CD14-positive monocyte (primary cell): ENCODE data around the gene PDE7B. TPM values are rescaled to one million over a fixed set of nuclear protein-coding genes. Genes with fewer than 3 reads are reported as not detected.

Experiments used
- DNase-seq, 3 donors: peaks; one replicate each; pipeline ENCODE4 v3.0.0-alpha.2; 2011 to 2022
- H2AFZ ChIP-seq: 2 replicates; pipeline ENCODE4 v1.6.0; 2012; ENCODE audit warnings: mild to moderate bottlenecking, low read depth, low read length, inconsistent platforms; ENCODE audit not compliant: insufficient read depth, poor library complexity, severe bottlenecking
- H3K27ac ChIP-seq, 2 donors: 1 replicate in 1 of 2; 2 replicates in 1 of 2; pipeline ENCODE4 v1.5.1; 2012 to 2013; ENCODE audit warnings: low read length in 2 of 2, control low read depth in 1 of 2, inconsistent platforms in 1 of 2, low read depth in 1 of 2, mild to moderate bottlenecking in 1 of 2
- H3K27me3 ChIP-seq, 2 donors: one replicate each; pipeline versions ENCODE4 v1.6.0 to v1.6.1; 2011 to 2013; ENCODE audit warnings: low read length in 2 of 2; ENCODE audit not compliant: control insufficient read depth in 2 of 2, insufficient read depth in 2 of 2
- H3K36me3 ChIP-seq, 2 donors: replicated peaks in 1 of 2; 1 replicate in 1 of 2; 2 replicates in 1 of 2; pipeline versions ENCODE4 v1.5.1 to v1.6.1; 2012 to 2013; ENCODE audit warnings: low read length in 2 of 2, control low read depth in 1 of 2, inconsistent platforms in 1 of 2, mild to moderate bottlenecking in 1 of 2; ENCODE audit not compliant: insufficient read depth in 2 of 2, control insufficient read depth in 1 of 2
- H3K4me1 ChIP-seq, 2 donors: 1 replicate in 1 of 2; 2 replicates in 1 of 2; pipeline versions ENCODE4 v1.5.1 to v1.6.1; 2012 to 2013; ENCODE audit warnings: low read length in 2 of 2, control low read depth in 1 of 2, inconsistent platforms in 1 of 2, mild to moderate bottlenecking in 1 of 2, moderate library complexity in 1 of 2; ENCODE audit not compliant: insufficient read depth in 2 of 2, control insufficient read depth in 1 of 2
- H3K4me2 ChIP-seq: replicated peaks from 2 replicates; pipeline ENCODE3; 2012; ENCODE audit warnings: low read length, moderate library complexity, mild to moderate bottlenecking; ENCODE audit not compliant: poor library complexity, severe bottlenecking; ENCODE audit errors: extremely low read depth
- H3K4me3 ChIP-seq, 3 experiments: fragments of 200-600 bp in 1 of 3; sonication (generic) in 1 of 3; replicated peaks in 1 of 3; 1 replicate in 2 of 3; 2 replicates in 1 of 3; pipeline ENCODE4 v1.5.1; 2011 to 2013; ENCODE audit warnings: low read length in 3 of 3, mild to moderate bottlenecking in 3 of 3, control low read depth in 2 of 3, low read depth in 2 of 3, inconsistent platforms in 1 of 3, moderate library complexity in 1 of 3
- H3K79me2 ChIP-seq: 2 replicates; pipeline ENCODE4 v1.6.0; 2012; ENCODE audit warnings: mild to moderate bottlenecking, control low read depth, inconsistent platforms, low read length, moderate library complexity; ENCODE audit not compliant: insufficient read depth
- H3K9ac ChIP-seq: 2 replicates; pipeline ENCODE4 v1.6.0; 2017; ENCODE audit warnings: low read length, mild to moderate bottlenecking; ENCODE audit not compliant: insufficient read depth, poor library complexity, severe bottlenecking
- H3K9me3 ChIP-seq, 2 donors: replicated peaks in 1 of 2; 1 replicate in 1 of 2; 2 replicates in 1 of 2; pipeline versions ENCODE4 v1.5.1 to v1.6.1; 2012 to 2013; ENCODE audit warnings: low read length in 2 of 2, control low read depth in 1 of 2; ENCODE audit not compliant: control insufficient read depth in 1 of 2, insufficient read depth in 1 of 2
- H4K20me1 ChIP-seq: 2 replicates; pipeline ENCODE4 v1.6.0; 2012; ENCODE audit warnings: mild to moderate bottlenecking, low read length, control low read depth, moderate library complexity; ENCODE audit not compliant: insufficient read depth
- H3K27ac Mint-ChIP-seq, 7 donors: one replicate each; pipeline ENCODE4 v1.8.0; 2020; ENCODE audit warnings: mild to moderate bottlenecking in 7 of 7, mixed read lengths in 7 of 7, moderate library complexity in 6 of 7, inconsistent platforms in 2 of 7
- H3K27me3 Mint-ChIP-seq, 3 donors: one replicate each; pipeline ENCODE4 v1.8.0; 2021 to 2022; ENCODE audit warnings: low read depth in 3 of 3, mild to moderate bottlenecking in 3 of 3, mixed read lengths in 3 of 3, moderate library complexity in 3 of 3, inconsistent platforms in 1 of 3
- H3K36me3 Mint-ChIP-seq, 2 donors: one replicate each; pipeline ENCODE4 v1.8.0; 2020; ENCODE audit warnings: mixed read lengths in 2 of 2, inconsistent platforms in 1 of 2, mild to moderate bottlenecking in 1 of 2
- H3K4me1 Mint-ChIP-seq: one replicate; pipeline ENCODE4 v1.8.0; 2020; ENCODE audit warnings: mild to moderate bottlenecking, mixed read lengths
- H3K4me3 Mint-ChIP-seq, 2 donors: one replicate each; pipeline ENCODE4 v1.8.0; 2020; ENCODE audit warnings: mild to moderate bottlenecking in 2 of 2, mixed read lengths in 2 of 2, moderate library complexity in 1 of 2
- H3K9me3 Mint-ChIP-seq, 7 donors: one replicate each; pipeline ENCODE4 v1.8.0; 2020 to 2022; ENCODE audit warnings: mixed read lengths in 7 of 7, mild to moderate bottlenecking in 6 of 7, moderate library complexity in 6 of 7, inconsistent platforms in 2 of 7
- CTCF ChIP-seq: fragments of 200-600 bp; IDR thresholded peaks from one replicate; pipeline ENCODE4 v1.8.0; 2022; ENCODE audit warnings: antibody characterized with exemption, mild to moderate bottlenecking
- WGBS: methylation state at CpG from one replicate; pipeline ENCODE4 v1.1.5; 2013; ENCODE audit warnings: missing lambda C conversion rate; ENCODE audit not compliant: insufficient coverage; 5-methylcytosine and 5-hydroxymethylcytosine counted together
- intact Hi-C, 2 donors: fragments of 100-400 bp; cut with micrococcal nuclease; formaldehyde crosslinking; loops; one replicate each; pipeline versions ENCODE4 v1.15.0 to v1.15.1; 2023
- polyA plus RNA-seq, 3 donors: library from polyadenylated mRNA; depleted of rRNA in 1 of 3; unstranded in 2 of 3; stranded (reverse) in 1 of 3; fragments of 300-500 nt in 2 of 3; fragments of >200 nt in 1 of 3; fragmentation: Illumina TruSeq in 2 of 3; gene quantifications; 1 replicate in 2 of 3; 2 replicates in 1 of 3; pipeline ENCODE4 v1.2.3, GENCODE V29; 2012 to 2021

PDE7B gene
- polyA plus RNA-seq, 3 donors, result 0.37 to 1.1 (median 0.89) TPM

- no peak overlapping the region for H3K27ac ChIP-seq
- H3K9me3 ChIP-seq, result peaks cover 0 to 8% of the 10 kb centered on the region in 2 donors
- H3K27me3 ChIP-seq, result no peaks in the 10 kb centered on the region
- DNase-seq, result no peak
- WGBS, result no CpG with 5 or more reads among the region's 3 CpGs
- H3K9ac ChIP-seq, result no peak overlapping the region
- no peak overlapping the region for H2AFZ ChIP-seq
- H3K9me3 Mint-ChIP-seq, result peaks cover 0 to 6% (median 6%) of the 10 kb centered on the region in 7 donors
- H3K4me3 ChIP-seq, result no peak overlapping the region
- H3K79me2 ChIP-seq, result no peaks in the 10 kb centered on the region
- H3K27ac Mint-ChIP-seq, result no peak overlapping the region
- no peaks in the 10 kb centered on the region for H3K4me1 ChIP-seq
- peaks cover 0 to 1% (median 0%) of the 10 kb centered on the region in 3 donors for H3K27me3 Mint-ChIP-seq
- no peak overlapping the region for H3K4me3 Mint-ChIP-seq
- no peak for TF ChIP-seq CTCF
- no peaks in the 10 kb centered on the region for H4K20me1 ChIP-seq
- no peaks in the 10 kb centered on the region for H3K36me3 ChIP-seq
- H3K4me1 Mint-ChIP-seq, result no peaks in the 10 kb centered on the region
- no peaks in the 10 kb centered on the region for H3K36me3 Mint-ChIP-seq
- no peak overlapping the region for H3K4me2 ChIP-seq
- intact Hi-C loops, result no loop called here
These were observed 243.3 kb downstream of the PDE7B start for GRCh38 chr6:136094812-136095211.

- Histone ChIP-seq H3K27me3 (no peaks in the 10 kb centered on the region), H3K27ac (no peak overlapping the region), H3K79me2 (no peaks in the 10 kb centered on the region), H3K4me2 (no peak overlapping the region), H4K20me1 (no peaks in the 10 kb centered on the region), H3K4me3 (no peak overlapping the region), H2AFZ (no peak overlapping the region), H3K36me3 (no peaks in the 10 kb centered on the region), H3K4me1 (no peaks in the 10 kb centered on the region), H3K9me3 (peaks cover 0 to 8% of the 10 kb centered on the region in 2 donors), H3K9ac (no peak overlapping the region)
- Mint-ChIP-seq H3K27ac (no peak overlapping the region), H3K4me3 (no peak overlapping the region), H3K27me3 (peaks cover 0 to 1% (median 0%) of the 10 kb centered on the region in 3 donors), H3K4me1 (no peaks in the 10 kb centered on the region), H3K9me3 (peaks cover 0 to 6% (median 6%) of the 10 kb centered on the region in 7 donors), H3K36me3 (no peaks in the 10 kb centered on the region)
- TF ChIP-seq CTCF, result no peak
- no CpG with 5 or more reads among the region's 3 CpGs for WGBS
- DNase-seq, result no peak
- intact Hi-C loops, result no loop called here
These were observed 244.5 kb downstream of the PDE7B start for GRCh38 chr6:136095986-136096385.
